H1 (cell line): ENCODE measurements around the gene RIBC2. TPM values are rescaled to one million over a fixed set of nuclear protein-coding genes. Genes with fewer than 3 reads are reported as not detected.

Experiments used
- CBX8 ChIP-seq: fragments of 300-800, 300-1000 bp; sonication (generic); IDR thresholded peaks from 2 replicates; pipeline ENCODE4 v1.7.1; 2016; ENCODE audit warnings: low read depth, low read length, borderline replicate concordance
- CHD1 ChIP-seq: IDR thresholded peaks from 2 replicates; pipeline ENCODE4 v1.6.1; 2012; ENCODE audit warnings: low read depth, low read length, improper control_type of control experiment
- NRF1 ChIP-seq: IDR thresholded peaks from 2 replicates; pipeline ENCODE4 v1.6.1; 2011; ENCODE audit warnings: mild to moderate bottlenecking, low read depth, low read length, improper control_type of control experiment
- SUZ12 ChIP-seq: fragments of 200-600 bp; sonication (generic); IDR thresholded peaks from 2 replicates; pipeline ENCODE4 v1.6.1; 2012; ENCODE audit warnings: mild to moderate bottlenecking, inconsistent platforms, low read length, moderate library complexity, mixed read lengths
- YY1 ChIP-seq: IDR thresholded peaks from 2 replicates; pipeline ENCODE4 v1.6.1; 2011; ENCODE audit warnings: low read depth, mild to moderate bottlenecking, low read length
- polyA plus RNA-seq, 7 experiments: library from polyadenylated mRNA; depleted of rRNA in 3 of 7; stranded (reverse) in 5 of 7; unstranded in 2 of 7; fragments of >200 nt in 5 of 7; fragments of 200-250 nt in 2 of 7; gene quantifications; 1 replicate in 5 of 7; 2 replicates in 1 of 7; 4 replicates in 1 of 7; pipeline versions ENCODE4 v1.2.1 to v1.2.3, GENCODE V29; 2011 to 2013; ENCODE audit warnings: missing spikeins in 2 of 7, mixed read lengths in 2 of 7
- total RNA-seq: library from RNA; stranded (reverse); fragmentation: NEBNext Ultra II Directional; extraction: Animal tissue kit (Norgen Biotek cat#: 25700); gene quantifications from 2 replicates; pipeline ENCODE4 v1.2.1, GENCODE V29; 2021
- TF ChIP-seq, protein P1 (sequence below): IDR thresholded peaks from 2 replicates; pipeline ENCODE4 v1.6.1; 2012; ENCODE audit warnings: inconsistent platforms

Gene RIBC2
- total and polyA plus RNA-seq, 2 of the 8 experiments (the other 6 are each of a cell fraction or from before 2014, with no cell fraction given), result 0.79 to 2.1 TPM

DNA sequence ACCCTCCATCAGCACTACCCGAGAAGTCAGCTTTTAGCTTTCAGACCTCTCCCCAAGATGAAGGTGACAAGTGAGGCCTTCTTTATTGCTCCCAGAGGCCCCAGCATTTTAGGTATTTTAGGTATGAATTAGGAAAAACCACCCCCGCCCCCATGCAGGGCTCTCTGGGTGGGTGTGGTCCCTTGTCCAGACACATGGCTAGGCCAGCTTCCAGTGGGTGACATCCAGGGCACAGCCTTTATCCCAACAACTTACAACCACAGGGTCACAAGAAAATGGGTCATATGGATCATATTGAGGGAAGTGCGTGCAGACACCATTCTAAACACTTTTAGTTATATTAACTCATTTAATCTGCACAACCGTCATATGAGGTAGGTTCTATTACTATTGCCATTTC, 42.1 kb downstream of the RIBC2 start (continued):
- TF ChIP-seq SUZ12 (no peak), NRF1 (no peak), YY1 (no peak), CHD1 (no peak), CBX8 (no peak)
- TF ChIP-seq, protein P1, sequence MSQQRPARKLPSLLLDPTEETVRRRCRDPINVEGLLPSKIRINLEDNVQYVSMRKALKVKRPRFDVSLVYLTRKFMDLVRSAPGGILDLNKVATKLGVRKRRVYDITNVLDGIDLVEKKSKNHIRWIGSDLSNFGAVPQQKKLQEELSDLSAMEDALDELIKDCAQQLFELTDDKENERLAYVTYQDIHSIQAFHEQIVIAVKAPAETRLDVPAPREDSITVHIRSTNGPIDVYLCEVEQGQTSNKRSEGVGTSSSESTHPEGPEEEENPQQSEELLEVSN, result no peak
